ENCODE data around the gene P4HB.

- no peak for TF ChIP-seq CTCF (IDR thresholded peaks at IDR 0.05 in 4 of 5, conservative IDR thresholded peaks at IDR 0.05 in 1 of 5)
- no peak for TF ChIP-seq POLR2A (IDR thresholded peaks at IDR 0.05)
Measured at GRCh38 chr17:81844887-81845286, 15.4 kb downstream of the P4HB start.

Data from gastrocnemius medialis (tissue), 4 donors.